ENCODE data around the gene KRT86. TPM values are rescaled to one million over a fixed set of nuclear protein-coding genes. Genes with fewer than 3 reads are reported as not detected.

Gene KRT86
- total and polyA plus RNA-seq, 2 donors (not counting 1 experiment from before 2014, with no cell fraction given): not detected

DNA sequence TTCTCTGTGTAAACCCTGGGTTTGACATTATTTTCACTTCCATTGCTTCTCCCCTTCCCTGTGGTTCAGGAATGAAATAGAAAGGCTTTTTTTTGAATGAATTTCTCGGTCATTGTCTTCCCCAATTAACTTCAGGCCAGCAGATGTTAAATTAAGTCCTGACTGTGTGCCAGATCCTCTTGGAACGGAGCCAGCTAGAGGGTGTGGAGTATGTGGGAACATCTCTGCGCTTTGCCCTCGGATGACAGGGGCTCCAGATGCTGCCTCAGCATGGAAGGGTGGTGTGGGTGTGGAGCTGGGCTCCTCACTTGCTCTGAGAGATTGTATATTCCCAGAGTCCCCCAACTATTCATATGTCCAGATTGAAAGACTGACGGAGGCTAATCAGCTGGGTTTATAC is 79.8 kb downstream of the KRT86 start:
- Histone ChIP-seq H3K36me3 (replicated peaks in 1 of 2; ENCODE audit: control extremely low read depth in 1 of 2, control insufficient read depth in 1 of 2, extremely low read depth in 1 of 2, insufficient read depth in 2 of 2, low read length in 1 of 2) (no peaks in the 10 kb centered on the region), H3K27me3 (replicated peaks in 1 of 4; ENCODE audit: control extremely low read depth in 1 of 4, control insufficient read depth in 3 of 4, insufficient read depth in 4 of 4, low read length in 3 of 4) (peaks cover 0 to 9% (median 3%) of the 10 kb centered on the region in 4 experiments), H3K4me3 (ENCODE audit: control extremely low read depth in 1 of 5, extremely low read depth in 1 of 5, insufficient read depth in 1 of 5, low read depth in 2 of 5, low read length in 4 of 5) (no peak overlapping the region), H3K9ac (ENCODE audit: low read length) (no peak overlapping the region), H2AFZ (ENCODE audit: insufficient read depth, low read depth, low read length, poor library complexity, severe bottlenecking) (no peak overlapping the region), H3K79me2 (ENCODE audit: control insufficient read depth, insufficient read depth, low read length) (no peaks in the 10 kb centered on the region), H3K4me1 (ENCODE audit: control insufficient read depth in 2 of 2, insufficient read depth in 2 of 2, low read length in 2 of 2) (peaks cover 15 to 16% of the 10 kb centered on the region in 2 donors), H4K20me1 (ENCODE audit: control insufficient read depth, insufficient read depth, low read length, poor library complexity, severe bottlenecking) (no peaks in the 10 kb centered on the region), H3K4me2 (replicated peaks; ENCODE audit: low read depth, low read length, poor library complexity, severe bottlenecking) (no peak overlapping the region), H3K27ac (ENCODE audit: low read length in 2 of 2) (no peak overlapping the region), H3K9me3 (ENCODE audit: control extremely low read depth in 1 of 3, control insufficient read depth in 2 of 3, insufficient read depth in 1 of 3, low read length in 2 of 3) (no peaks in the 10 kb centered on the region)
- Mint-ChIP-seq H3K9me3 (ENCODE audit: insufficient read depth) (no peaks in the 10 kb centered on the region), H3K4me1 (peaks cover 24% of the 10 kb centered on the region), H3K27ac (no peak overlapping the region), H3K27me3 (peaks cover 17% of the 10 kb centered on the region), H3K4me3 (no peak overlapping the region)
- no peak for TF ChIP-seq EZH2 (IDR thresholded peaks at IDR 0.05; ENCODE audit: borderline replicate concordance, insufficient read depth, low read depth, low read length, poor library complexity, severe bottlenecking)
- TF ChIP-seq, protein P1, sequence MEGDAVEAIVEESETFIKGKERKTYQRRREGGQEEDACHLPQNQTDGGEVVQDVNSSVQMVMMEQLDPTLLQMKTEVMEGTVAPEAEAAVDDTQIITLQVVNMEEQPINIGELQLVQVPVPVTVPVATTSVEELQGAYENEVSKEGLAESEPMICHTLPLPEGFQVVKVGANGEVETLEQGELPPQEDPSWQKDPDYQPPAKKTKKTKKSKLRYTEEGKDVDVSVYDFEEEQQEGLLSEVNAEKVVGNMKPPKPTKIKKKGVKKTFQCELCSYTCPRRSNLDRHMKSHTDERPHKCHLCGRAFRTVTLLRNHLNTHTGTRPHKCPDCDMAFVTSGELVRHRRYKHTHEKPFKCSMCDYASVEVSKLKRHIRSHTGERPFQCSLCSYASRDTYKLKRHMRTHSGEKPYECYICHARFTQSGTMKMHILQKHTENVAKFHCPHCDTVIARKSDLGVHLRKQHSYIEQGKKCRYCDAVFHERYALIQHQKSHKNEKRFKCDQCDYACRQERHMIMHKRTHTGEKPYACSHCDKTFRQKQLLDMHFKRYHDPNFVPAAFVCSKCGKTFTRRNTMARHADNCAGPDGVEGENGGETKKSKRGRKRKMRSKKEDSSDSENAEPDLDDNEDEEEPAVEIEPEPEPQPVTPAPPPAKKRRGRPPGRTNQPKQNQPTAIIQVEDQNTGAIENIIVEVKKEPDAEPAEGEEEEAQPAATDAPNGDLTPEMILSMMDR (IDR thresholded peaks at IDR 0.05): no peak
- ChIA-PET CTCF (no interaction called here), POLR2A (no interaction called here)
- ATAC-seq (ENCODE audit: low read depth) (no peak), DNase-seq (no peak)
- intact Hi-C loops (cut with micrococcal nuclease): no loop called here
- WGBS (ENCODE audit: insufficient coverage): 42% methylated on average over 3 of the region's 5 CpGs

DNA sequence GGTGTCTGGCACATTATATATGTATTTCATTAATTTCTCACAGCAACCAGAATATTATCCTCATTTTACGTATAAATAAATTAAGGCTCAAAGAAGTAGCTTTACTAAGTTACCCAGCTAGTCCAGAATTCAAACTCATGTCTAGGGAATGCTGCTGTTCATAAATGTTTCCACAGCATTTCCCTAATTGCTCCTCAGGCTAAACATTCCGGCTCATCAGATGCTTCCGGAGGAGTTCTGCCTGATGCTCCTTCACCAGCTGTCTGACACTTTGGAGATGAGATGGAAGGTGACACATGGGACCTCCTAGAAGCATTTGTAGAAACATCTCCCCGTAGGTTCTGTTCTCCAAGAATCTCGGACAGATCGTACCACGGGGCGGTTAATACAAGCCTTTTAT is 80.7 kb downstream of the KRT86 start:
- Mint-ChIP-seq H3K27ac (no peak overlapping the region), H3K4me3 (no peak overlapping the region), H3K27me3 (peaks cover 21% of the 10 kb centered on the region), H3K4me1 (peaks cover 30% of the 10 kb centered on the region), H3K9me3 (ENCODE audit: insufficient read depth) (no peaks in the 10 kb centered on the region)
- DNase-seq (no peak), ATAC-seq (ENCODE audit: low read depth) (no peak)
- ChIA-PET CTCF (no interaction called here), POLR2A (no interaction called here)
- WGBS (ENCODE audit: insufficient coverage): 97% methylated on average over 7 of the region's 8 CpGs
- TF ChIP-seq, protein P1 (IDR thresholded peaks at IDR 0.05): no peak
- TF ChIP-seq EZH2 (IDR thresholded peaks at IDR 0.05; ENCODE audit: borderline replicate concordance, insufficient read depth, low read depth, low read length, poor library complexity, severe bottlenecking): no peak
- intact Hi-C loops (cut with micrococcal nuclease): no loop called here
- H2AFZ ChIP-seq (ENCODE audit: insufficient read depth, low read depth, low read length, poor library complexity, severe bottlenecking): no peak overlapping the region
- no peaks in the 10 kb centered on the region for H3K9me3 ChIP-seq (ENCODE audit: control extremely low read depth in 1 of 3, control insufficient read depth in 2 of 3, insufficient read depth in 1 of 3, low read length in 2 of 3)
- H3K4me2 ChIP-seq (replicated peaks; ENCODE audit: low read depth, low read length, poor library complexity, severe bottlenecking): no peak overlapping the region
- no peaks in the 10 kb centered on the region for H4K20me1 ChIP-seq (ENCODE audit: control insufficient read depth, insufficient read depth, low read length, poor library complexity, severe bottlenecking)
- H3K27ac ChIP-seq (ENCODE audit: low read length in 2 of 2): no peak overlapping the region
- H3K36me3 ChIP-seq (replicated peaks in 1 of 2; ENCODE audit: control extremely low read depth in 1 of 2, control insufficient read depth in 1 of 2, extremely low read depth in 1 of 2, insufficient read depth in 2 of 2, low read length in 1 of 2): no peaks in the 10 kb centered on the region
- H3K79me2 ChIP-seq (ENCODE audit: control insufficient read depth, insufficient read depth, low read length): no peaks in the 10 kb centered on the region
- H3K4me3 ChIP-seq (ENCODE audit: control extremely low read depth in 1 of 5, extremely low read depth in 1 of 5, insufficient read depth in 1 of 5, low read depth in 2 of 5, low read length in 4 of 5): no peak overlapping the region
- H3K4me1 ChIP-seq (ENCODE audit: control insufficient read depth in 2 of 2, insufficient read depth in 2 of 2, low read length in 2 of 2): peaks cover 20 to 21% of the 10 kb centered on the region in 2 donors
- peaks cover 0 to 6% (median 3%) of the 10 kb centered on the region in 4 experiments for H3K27me3 ChIP-seq (replicated peaks in 1 of 4; ENCODE audit: control extremely low read depth in 1 of 4, control insufficient read depth in 3 of 4, insufficient read depth in 4 of 4, low read length in 3 of 4)
- no peak overlapping the region for H3K9ac ChIP-seq (ENCODE audit: low read length)
